LoVo (cell line): Measurements from ENCODE around the gene GREB1.

Experiments
- DNase-seq: peaks from one replicate; pipeline ENCODE4 v3.0.0-alpha.2; 2016; ENCODE audit warnings: low spot score

The GREB1 gene, protein sequence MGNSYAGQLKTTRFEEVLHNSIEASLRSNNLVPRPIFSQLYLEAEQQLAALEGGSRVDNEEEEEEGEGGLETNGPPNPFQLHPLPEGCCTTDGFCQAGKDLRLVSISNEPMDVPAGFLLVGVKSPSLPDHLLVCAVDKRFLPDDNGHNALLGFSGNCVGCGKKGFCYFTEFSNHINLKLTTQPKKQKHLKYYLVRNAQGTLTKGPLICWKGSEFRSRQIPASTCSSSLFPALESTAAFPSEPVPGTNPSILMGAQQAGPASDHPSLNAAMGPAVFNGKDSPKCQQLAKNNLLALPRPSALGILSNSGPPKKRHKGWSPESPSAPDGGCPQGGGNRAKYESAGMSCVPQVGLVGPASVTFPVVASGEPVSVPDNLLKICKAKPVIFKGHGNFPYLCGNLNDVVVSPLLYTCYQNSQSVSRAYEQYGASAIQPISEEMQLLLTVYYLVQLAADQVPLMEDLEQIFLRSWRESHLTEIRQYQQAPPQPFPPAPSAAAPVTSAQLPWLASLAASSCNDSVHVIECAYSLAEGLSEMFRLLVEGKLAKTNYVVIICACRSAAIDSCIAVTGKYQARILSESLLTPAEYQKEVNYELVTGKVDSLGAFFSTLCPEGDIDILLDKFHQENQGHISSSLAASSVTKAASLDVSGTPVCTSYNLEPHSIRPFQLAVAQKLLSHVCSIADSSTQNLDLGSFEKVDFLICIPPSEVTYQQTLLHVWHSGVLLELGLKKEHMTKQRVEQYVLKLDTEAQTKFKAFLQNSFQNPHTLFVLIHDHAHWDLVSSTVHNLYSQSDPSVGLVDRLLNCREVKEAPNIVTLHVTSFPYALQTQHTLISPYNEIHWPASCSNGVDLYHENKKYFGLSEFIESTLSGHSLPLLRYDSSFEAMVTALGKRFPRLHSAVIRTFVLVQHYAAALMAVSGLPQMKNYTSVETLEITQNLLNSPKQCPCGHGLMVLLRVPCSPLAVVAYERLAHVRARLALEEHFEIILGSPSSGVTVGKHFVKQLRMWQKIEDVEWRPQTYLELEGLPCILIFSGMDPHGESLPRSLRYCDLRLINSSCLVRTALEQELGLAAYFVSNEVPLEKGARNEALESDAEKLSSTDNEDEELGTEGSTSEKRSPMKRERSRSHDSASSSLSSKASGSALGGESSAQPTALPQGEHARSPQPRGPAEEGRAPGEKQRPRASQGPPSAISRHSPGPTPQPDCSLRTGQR (N-terminal part only)

DNA sequence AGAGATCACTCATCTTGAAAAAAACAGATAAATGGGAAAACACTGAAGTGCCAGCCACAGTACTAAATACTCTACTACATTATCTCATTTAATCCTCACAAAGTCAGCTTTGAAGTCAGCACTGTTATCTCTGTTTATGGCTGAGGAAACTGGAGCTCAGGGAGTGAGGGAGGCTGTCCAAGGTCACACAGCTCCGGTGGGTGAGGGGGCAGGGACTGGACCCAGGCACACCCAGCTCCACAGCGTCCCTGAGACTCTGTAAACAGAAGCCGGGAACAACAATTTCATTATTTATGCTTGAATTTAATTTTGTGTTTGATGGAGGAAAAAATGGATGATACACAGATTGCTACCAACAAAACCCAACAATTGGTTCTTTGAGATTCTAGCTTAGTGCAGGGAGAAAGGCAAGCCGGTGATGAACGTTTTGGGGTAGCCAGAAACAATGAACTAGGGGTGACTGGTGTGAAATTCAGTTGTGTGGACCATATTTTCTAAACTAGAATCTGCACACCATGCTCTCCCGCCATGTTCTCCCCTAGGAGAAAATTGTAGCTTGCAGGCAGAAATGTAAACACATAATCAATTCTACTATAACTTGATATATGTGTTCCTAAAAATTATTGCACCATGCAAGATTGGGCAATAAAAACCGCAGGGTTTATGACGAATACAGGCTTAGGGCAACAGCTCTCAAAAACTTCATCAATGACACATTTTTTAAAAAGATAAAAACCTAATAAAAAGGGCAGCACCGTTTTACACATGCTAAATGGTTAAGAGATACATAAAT lies at the start of gene GREB1:
GREB1 (plus strand) TSS at position 768 of the 793 bp plus-strand sequence. CDS start 22,570 bp downstream, outside the sequence.
- DNase-seq: no peak

DNA sequence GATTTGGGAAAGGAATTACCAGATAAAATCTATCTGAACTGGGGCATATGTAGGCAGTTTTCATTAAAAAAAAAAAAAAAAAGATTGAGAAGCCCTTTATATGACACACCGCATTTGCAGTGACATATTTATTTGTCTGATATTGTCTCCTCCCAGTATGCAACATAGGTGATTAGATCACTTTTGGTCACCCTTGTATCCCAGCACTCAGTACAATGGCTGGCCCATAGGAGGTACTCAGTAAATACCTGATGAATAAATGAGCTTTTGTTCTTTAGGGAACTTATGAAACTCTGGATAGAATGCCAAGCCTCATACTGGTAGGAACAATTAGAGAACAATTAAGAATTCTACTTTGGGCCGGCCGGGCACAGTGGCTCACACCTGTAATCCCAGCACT lies 45.0 kb upstream of the GREB1 start:
- DNase-seq: no peak

DNA sequence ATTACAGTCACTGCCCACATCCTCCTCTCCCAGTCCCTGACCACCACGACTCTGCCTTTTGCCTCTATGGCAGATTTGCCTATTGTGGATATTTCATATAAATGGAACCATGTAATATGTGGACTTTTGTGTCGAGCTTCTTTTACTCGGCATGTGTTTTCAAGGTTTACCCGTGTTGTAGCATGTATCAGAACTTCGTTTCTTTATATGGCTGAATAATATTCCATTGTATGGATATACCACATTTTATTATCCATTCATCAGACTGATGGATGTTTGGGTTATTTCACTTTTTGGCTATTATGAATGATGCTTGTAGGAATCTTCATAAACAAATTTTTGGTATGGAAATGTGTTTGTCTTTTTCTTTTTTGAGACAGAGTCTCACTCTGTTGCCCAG lies 43.7 kb upstream of the GREB1 start:
- DNase-seq: no peak

DNA sequence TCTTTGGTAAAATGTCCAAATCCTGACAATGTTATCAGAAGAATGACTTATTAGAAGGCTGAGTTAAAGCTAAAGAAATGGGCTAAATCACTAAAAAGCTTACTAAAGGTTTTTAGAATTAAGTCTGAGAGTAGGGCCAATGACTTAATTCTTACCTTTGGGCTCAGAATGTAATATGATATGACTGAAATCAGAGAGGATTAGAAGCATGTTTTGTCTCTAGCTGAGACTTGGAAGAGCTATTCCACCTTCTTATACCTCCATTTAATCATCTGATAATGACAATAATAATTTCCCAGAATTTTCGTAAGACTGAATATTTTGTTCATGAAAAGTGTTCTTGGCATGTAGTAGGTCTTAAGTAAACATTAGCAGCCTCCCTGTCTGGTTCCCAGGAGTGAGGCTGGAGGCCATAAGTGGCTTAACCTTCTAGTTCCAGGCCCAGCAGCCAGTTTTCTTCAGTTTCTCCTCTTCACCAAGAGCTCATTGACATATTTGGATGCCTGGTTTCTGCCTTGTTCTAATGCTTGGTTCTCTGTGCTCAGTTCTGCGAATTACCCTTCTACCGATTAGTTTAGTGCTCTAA lies 42.4 kb upstream of the GREB1 start:
- no peak for DNase-seq

DNA sequence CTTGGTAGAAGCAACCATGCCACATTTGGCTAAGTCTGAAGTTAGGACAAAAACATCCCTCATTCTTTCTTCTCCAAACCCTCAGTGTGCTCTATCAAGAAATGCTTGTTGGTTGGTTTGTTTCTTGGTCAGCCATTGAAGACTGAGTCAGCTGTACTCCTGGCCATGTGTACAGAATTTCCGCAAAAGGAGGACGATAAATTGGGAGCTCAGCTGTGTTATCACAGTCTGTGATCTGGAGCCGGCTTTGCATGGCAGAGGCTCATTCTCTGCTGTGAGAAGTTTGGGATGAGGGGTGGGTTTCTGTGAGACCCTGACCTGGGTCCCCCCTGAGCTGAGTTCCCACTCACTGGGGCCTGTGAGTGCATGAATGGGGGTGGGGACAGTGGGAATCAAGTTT lies 41.6 kb upstream of the GREB1 start:
- DNase-seq: no peak

DNA sequence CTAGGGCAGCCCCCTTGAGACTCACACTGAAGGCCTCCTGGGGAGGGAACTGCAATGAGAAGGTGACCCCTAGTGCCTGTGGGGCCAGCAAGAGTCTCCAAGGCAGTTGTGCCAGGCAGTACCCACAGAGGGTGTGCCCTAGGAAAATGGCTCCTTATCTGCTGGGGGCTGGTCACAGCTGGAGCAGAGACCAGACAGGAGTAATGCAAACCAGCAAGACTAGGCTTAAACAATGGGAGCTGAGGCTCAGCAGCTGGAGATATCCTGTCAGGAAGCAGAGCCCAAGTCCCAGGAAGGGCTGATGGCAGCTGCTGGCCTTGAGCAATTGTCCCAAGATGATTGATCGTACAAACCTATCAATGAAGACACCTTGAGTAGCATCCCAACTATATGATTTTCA lies 41.1 kb upstream of the GREB1 start:
- no peak for DNase-seq

DNA sequence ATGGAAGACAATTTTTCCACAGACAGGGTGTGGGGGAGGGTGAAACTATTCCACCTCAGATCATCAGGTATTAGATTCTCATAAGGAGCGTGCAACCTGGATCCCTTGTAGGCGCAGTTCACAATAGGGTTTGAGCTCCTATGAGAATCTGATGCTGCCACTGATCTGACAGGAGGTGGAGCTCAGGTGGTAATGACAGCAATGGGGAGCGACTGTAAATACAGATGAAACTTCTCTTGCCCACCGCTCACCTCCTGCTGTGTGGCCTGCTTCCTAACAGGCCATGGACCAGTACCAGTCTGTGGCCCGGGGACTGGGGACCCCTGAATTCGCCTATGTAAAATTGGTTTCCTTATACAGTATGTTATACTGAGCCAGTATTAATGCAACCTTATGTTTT lies 40.6 kb upstream of the GREB1 start:
- DNase-seq: no peak

DNA sequence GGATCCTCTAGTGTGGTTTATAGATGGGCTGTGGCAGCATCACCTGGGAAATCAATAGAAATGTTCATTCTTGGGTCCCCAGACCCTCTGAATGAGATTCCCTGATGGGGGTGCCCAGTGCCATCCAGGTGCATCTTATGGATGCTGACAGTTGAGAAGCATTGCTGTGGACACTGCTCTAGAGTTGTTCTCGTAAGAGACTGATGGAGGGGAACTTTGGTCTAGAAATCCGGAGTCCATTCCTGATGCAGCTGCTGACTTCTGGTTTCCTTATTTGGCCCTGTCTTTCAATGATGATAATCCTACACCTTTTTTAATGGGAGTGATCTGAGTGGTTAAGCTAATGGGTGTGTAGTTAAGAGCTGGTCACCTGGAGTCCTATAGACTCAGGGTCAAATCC lies 39.5 kb upstream of the GREB1 start:
- DNase-seq: no peak

DNA sequence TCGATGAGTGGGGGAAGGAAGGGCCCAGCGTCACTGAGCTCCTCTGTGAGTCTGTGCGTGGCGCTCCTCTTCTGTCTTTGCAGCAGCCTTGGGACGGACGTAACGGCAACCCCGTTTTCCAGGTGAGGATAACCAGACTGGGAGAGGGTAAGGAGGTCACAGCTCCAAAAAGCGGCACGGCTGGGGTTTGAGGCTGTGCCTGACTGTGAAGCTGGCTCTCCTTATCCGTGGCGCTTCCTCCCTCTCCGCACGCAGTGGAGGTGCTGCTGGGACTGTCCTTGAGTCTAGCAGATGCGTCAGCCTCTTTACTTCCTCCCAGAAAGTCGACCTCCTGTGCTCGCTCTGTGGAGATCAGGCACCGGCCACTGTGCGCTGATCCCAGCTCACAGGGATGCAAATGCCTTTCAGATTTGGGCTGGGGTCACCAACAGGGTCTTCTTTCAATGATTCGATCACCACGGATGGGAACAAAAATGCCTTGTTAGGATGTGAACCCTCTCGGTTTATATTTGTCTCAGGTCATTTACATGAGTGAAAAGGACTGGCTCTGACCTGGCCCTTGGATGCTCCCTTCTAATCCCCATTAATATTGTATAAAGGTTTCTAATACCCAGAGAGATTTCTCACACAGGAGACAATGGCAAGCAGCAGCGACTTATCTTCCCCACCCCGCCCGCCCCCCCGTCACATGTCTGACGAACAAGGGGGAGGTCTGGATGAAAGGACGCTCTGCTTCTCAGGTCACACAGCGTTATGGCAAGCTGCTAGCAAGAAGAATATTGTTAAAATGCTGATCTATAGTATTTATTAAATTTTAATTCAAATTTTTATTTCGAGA lies 37.8 kb upstream of the GREB1 start:
- no peak for DNase-seq

DNA sequence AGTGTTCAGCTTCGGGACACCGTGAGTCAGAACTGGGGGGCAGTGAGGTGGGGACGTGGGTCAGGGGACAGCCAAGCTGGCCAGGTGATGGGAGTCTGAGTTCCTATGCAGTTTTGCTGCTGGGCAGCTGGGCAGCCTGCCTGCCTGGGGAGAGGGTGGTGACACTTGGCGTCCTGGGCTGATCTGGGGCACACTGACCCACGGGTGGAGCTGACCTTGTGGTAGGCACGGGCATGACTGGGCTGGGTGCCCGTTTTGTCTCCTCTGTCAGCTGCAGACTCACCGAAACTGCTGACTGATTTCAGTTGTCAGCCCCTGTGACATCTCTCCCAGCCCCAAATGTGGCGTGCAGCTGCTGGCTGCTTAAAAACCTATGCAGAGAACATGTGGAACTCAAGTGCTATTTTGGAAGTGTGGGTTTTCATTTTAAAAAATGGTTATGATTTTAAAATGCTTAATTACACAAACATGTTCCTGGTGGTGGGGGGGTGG lies 35.3 kb upstream of the GREB1 start:
- DNase-seq: peak; percentile 32

DNA sequence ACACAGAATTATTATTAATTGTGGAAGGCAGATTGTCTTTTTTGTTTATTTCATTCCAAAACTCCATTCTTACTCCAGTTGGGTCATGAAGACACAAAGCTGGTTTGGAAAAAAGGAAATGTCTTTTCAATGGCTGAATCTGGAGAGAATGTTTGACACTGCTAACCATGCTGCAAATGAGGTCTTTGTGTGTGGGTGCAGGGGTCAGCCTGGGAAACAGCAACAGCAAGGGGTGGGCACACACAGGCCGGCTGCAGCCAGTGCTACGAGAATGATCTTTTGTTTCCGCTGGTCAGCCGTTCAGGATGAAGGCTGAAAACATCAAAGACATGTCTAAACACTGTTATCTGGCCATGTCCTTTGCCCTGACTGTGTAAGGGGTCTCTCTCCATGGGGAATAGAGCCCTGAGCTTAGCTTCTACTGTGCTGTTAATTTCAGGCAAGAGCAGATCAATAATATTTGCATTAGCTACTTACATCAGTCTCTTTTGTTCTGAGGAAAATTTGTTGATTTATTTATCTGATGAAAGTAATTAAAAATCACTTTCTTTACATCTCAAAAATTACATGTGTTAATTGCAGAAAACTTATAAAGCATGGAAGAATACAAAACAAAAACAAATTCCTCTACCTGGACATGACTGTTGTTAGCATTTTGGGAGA lies 34.6 kb upstream of the GREB1 start:
- no peak for DNase-seq

DNA sequence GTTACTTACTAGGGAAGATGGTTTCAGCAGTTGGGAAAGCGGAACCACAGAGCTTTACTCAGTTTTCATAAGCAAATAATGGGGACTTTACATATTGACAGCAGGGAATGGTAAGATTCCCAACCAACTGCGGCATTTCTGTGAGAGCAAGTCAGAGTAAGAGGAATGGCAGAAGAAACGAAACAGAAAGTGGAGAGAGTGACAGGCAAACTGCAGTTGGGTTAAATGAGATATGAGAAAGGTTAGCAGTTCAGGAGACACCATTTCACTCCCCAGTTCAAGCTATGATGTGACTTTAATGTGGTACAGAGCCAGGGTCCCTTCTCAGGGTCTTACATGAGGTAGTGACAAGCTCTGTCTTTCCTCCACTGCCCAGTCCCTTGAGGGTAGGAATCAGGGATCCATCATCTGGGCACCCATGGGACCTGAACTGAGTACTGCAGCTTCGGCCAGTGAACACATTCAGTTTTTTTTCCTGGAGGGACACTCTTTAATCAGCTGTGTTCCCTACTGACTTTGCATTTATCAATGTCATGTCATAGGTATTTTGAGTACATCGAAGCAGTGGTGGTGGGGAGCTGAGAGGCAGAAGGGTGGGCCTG lies 33.0 kb upstream of the GREB1 start:
- DNase-seq: no peak

DNA sequence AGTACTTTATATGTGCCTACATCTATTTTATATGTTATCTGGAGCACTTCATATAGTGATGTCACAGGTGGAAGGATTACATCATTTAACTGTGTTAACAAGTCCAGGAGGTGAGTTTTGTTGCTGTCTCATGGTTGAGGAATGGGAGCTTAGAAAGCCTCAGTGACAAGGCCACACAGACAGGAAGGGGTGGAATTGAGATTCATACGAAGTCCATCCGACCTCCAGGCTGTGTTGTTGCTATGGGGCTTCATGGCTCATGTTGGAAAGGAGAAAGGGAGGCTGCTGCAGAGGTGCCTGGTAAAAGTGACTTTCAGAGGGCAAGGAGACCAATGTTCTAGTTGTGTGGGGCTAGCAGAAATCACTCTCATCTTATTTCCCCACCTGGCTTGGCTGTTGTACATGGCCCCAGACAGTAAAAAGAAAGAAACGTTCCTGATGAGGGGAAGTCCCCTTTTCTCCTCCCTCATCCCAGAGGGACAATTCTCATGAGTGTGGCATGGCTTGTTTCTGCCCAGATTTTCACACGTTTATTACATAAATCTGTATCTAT lies 31.0 kb upstream of the GREB1 start:
- DNase-seq: no peak

DNA sequence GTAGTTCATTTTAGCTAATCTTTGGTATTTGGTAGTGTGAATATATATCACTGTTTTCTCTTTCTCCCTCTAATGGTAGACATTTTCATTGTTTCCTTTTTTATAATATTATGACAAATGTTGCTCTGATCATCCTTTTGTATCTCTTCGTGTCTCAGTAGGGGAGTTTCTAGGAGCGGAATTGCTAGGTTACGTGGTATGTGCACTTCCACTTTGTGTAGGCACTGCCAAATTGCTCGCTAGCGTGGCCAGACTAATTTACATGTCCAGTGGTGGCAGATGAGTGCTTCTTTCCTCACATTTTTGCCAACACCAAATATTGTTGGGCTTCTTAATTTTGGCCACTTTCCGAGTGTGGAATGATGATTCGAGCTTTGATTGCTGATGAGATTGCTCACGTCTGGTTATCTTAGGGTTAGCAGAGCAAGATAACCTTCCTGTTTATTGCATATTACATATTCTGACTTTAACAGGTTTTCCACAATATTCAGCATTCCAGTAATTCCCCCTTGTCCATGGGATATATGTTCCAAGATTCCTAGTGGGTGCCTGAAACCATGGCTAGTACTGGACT lies 30.4 kb upstream of the GREB1 start:
- no peak for DNase-seq

DNA sequence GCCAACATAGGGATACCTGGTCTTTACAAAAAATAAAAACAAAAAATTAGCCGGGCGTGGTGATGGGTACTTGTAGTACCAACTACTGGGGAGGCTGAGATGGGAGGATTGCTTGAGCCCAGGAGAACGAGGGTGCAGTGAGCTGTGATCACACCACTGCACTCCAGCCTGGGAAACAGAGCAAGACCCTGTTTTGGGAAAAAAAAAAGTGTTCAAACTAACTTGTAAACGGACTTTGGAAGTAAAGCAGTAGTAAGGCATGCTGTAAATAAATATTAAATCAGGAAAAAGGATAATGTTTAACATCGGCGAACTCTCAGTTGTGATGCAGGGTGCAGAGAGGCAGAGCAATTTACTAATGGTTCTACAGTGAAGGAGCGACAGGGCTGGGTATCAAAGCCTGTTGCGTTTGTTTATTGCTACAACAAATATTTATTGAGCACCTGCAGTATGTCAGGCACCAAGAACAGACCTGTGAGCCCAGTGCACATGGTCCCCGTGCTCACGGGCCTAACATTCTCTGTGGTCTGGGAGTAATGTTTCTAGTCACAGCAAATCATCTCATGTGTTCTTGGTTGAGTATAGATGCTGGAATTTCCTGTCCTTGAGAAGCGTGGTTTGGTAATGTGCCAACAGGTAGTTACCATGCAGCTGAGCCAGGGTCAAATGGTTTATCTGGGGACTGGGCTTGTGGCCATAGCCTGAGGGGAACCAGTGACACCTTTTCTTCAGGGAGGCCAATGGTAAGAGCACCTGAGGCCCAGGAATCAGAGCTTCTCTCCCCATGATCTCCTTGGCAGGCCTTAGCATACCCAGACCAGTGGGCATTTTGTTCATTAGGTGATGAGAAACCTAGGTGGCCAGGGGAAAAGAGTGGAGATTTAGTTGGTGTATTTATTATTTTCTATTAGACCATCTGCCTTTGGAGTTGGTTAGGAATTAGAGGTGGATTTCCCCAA lies 27.9 kb upstream of the GREB1 start:
- DNase-seq: peak; percentile 47

DNA sequence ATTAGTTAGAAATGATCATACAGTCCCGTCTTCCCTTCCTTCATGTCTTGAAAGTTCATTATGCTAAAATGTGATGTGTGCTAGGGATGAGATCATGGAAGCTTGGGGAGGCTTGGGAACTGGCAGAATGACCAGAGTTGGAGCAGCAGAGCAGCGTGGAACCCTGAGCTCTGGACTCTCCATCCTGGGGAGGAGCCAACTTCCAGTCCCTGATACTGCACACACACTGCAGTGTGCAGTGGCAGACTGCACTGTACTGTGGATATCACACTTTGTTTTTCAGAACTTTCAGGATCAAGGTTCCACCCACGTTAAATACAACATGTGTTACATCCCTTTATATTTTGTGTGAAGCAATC lies 27.3 kb upstream of the GREB1 start:
- DNase-seq: no peak

DNA sequence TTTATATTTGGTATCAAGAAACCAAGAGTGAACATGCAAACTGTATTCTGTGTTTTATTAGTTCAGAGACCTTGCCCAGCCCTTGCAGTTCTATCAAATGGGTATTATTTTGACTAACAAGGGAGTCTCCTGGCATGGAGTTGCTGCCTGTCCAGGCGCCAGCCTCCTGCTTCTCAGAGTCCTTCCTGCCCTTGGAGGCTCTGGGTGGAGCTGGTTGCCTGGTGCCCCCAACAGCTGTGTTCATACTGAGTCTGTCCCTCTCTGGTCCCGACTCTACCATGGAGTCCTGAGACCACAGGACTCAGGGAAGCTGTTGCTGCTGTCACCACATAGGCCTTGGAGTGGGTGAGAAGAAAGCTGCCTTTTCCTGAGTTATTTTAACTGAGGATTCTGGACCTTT lies 26.3 kb upstream of the GREB1 start:
- DNase-seq: no peak
